GM18517 (cell line): ENCODE measurements around the gene GSDMA.

Experiments used
- ATAC-seq: cut with Tn5 transposase; IDR thresholded peaks from one replicate; pipeline ENCODE4 v1.9.1; 2021; ENCODE audit warnings: mild to moderate bottlenecking, moderate library complexity; ENCODE audit not compliant: unreplicated experiment

GSDMA gene

GRCh38 chr17:39962642-39963220 is at the start of gene GSDMA:
Gene GSDMA, plus strand, starts transcription at chr17:39963004. Its CDS starts 2,684 bp downstream, at chr17:39965688.
- ATAC-seq, result no peak

- ATAC-seq, result no peak
Observed at GRCh38 chr17:39913989-39914388, 48.8 kb upstream of the GSDMA start.

GRCh38 chr17:39915559-39915958 is 47.2 kb upstream of the GSDMA start:
- no peak for ATAC-seq

- no peak for ATAC-seq
Observed at GRCh38 chr17:39916918-39917317, 45.9 kb upstream of the GSDMA start.

GRCh38 chr17:39919087-39919683 is 43.6 kb upstream of the GSDMA start:
- ATAC-seq, result no peak

- no peak for ATAC-seq
Observed at GRCh38 chr17:39920218-39921210, 42.3 kb upstream of the GSDMA start.

GRCh38 chr17:39921323-39921722 is 41.5 kb upstream of the GSDMA start:
- ATAC-seq, result no peak

- ATAC-seq, result no peak
Observed at GRCh38 chr17:39922006-39922405, 40.8 kb upstream of the GSDMA start.

- ATAC-seq, result no peak
Observed at GRCh38 chr17:39923230-39923629, 39.6 kb upstream of the GSDMA start.

- no peak for ATAC-seq
Observed at GRCh38 chr17:39923836-39924690, 38.7 kb upstream of the GSDMA start.

- ATAC-seq, result no peak
Observed at GRCh38 chr17:39924691-39925055, 38.1 kb upstream of the GSDMA start.

- ATAC-seq, result no peak
Observed at GRCh38 chr17:39925282-39926134, 37.3 kb upstream of the GSDMA start.

GRCh38 chr17:39926135-39926587 is 36.6 kb upstream of the GSDMA start:
- ATAC-seq, result no peak

GRCh38 chr17:39926588-39927100 is 36.2 kb upstream of the GSDMA start:
- no peak for ATAC-seq

- ATAC-seq, result peak; percentile 61
Observed at GRCh38 chr17:39927101-39927928, 35.5 kb upstream of the GSDMA start, which contains the start of the genes LRRC3C and ORMDL3. Gene LRRC3C, plus strand, starts transcription at chr17:39927732. Its CDS starts 13,792 bp downstream, at chr17:39941524. Gene ORMDL3, minus strand, starts transcription at chr17:39927601. Its CDS starts 3,398 bp downstream, at chr17:39924203.

GRCh38 chr17:39927929-39928857 is 34.6 kb upstream of the GSDMA start:
- peak; percentile 9 for ATAC-seq

GRCh38 chr17:39928858-39929645 is 33.8 kb upstream of the GSDMA start:
- no peak for ATAC-seq
